ENCODE results near the gene EZR.
"Not testable (repeated sequence)": the region's sequence is repeated elsewhere in the genome, so short reads cannot be mapped to it uniquely, and the experiment has no call there.

Gene EZR

DNA sequence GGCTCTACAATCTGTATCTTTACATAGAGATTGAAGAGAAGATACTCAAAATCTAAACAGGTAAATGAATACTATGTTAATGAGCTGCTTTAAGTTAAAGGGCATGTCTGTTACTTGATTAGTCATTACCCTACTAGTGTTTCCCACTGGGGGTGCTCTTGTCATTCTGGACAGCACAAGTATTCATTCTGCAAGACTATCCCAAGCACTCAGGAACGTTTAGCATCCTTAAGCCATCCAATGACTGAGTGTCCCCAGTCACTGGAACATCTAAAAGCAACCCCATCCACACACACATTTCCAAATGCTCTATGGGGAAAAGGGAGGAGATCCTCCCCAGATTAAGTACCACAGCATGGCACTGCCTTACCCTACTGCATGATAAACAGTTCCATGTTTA is 25.7 kb downstream of the EZR start:
- peak; percentile 73 for DNase-seq

GRCh38 chr6:158792505-158792904 is 26.7 kb downstream of the EZR start:
- DNase-seq: not testable (repeated sequence)

GRCh38 chr6:158791274-158791855 is 27.8 kb downstream of the EZR start:
- no peak for DNase-seq

DNA sequence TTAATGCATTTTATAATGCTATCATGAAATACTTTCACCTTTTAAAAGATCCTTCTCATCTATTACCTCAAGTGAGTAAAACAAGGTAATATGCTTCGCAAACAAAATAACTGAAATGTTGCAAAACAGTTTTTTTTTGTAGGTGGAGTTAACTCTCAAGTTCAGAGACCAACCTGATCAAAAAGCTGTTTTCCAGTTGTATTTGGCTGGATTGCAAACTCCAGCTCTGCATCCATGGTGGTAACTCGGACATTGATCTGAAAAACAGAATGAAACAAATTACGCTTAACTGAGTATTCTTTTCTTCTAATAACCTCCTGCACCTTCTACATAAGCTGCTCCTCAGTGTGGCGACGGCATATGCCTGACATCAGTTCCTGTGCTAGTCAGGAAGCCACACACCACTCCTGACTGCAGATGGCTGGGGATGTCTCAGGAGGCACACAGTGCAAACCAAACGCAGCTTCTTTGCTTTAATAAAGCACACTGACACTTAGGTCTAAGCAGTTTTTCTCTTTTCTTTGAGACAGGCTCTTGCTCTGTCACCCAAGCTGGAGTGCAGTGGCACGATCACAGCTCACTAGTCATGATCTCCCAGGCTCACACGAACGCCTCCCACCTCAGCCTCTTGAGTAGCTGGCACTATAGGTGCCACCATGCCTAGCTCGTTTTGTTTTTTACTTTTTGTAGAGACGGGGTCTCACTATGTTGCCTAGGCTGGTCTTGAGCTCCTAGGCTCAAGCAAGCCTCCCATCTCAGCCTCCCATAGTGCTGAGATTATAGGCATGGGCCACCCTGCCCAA is 29.9 kb downstream of the EZR start:
- DNase-seq: no peak

GRCh38 chr6:158787395-158787794 is 31.8 kb downstream of the EZR start:
- no peak for DNase-seq

GRCh38 chr6:158786645-158787304 is 32.4 kb downstream of the EZR start:
- DNase-seq: no peak

GRCh38 chr6:158785036-158785435 is 34.1 kb downstream of the EZR start:
- DNase-seq: no peak

- no peak for DNase-seq
Observed at GRCh38 chr6:158784505-158784904, 34.7 kb downstream of the EZR start.

- no peak for DNase-seq
Observed at GRCh38 chr6:158783851-158784250, 35.3 kb downstream of the EZR start.

DNA sequence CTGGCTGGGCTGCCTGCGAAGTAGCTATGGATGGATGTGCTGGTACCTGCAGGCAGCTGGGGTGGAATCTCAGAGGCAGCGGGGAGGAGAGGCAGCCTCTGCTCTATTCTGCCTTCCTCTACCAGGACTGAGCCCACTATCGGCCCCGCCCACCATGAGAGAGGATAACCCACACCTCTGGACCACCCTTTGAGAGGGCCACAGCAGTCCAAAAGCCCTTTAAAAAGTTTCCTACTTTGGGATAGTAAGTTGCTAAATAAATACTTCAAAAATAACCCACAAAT is 36.1 kb downstream of the EZR start:
- no peak for DNase-seq

DNA sequence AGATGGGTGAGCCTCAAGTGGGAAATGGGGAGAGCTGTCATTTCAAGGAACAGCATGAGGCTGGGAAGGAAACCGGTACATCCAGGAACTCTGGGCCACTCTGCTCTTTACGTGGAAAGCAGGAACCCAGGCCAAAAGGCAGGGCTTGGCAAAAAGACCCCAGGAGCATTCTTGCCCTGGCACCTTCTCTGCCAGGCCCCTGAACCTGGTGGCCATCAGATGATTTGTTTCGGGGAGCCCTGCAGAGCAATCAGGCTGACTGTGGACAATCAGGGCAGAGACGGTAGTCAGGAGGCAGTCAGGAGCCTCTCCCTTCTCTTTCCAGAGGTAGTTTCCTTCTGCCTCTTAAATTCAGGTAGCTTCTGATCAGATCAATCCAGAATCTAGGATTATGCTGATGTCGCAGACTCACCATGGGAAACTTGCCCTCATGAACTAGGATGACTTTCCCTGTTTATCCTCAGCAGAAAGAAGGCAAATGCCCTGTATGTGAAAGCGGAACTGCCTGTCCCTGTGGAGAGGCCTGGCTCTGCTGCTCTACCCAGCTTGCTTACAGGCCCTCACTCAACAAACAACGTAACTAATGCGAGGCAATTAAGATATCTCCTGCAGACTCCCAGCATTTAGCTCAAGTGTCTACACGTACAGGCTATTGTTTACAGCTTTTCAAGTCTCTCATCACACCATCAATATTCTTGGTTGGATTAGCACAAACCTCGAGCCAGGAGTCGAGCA is 36.6 kb downstream of the EZR start:
- no peak for DNase-seq

DNA sequence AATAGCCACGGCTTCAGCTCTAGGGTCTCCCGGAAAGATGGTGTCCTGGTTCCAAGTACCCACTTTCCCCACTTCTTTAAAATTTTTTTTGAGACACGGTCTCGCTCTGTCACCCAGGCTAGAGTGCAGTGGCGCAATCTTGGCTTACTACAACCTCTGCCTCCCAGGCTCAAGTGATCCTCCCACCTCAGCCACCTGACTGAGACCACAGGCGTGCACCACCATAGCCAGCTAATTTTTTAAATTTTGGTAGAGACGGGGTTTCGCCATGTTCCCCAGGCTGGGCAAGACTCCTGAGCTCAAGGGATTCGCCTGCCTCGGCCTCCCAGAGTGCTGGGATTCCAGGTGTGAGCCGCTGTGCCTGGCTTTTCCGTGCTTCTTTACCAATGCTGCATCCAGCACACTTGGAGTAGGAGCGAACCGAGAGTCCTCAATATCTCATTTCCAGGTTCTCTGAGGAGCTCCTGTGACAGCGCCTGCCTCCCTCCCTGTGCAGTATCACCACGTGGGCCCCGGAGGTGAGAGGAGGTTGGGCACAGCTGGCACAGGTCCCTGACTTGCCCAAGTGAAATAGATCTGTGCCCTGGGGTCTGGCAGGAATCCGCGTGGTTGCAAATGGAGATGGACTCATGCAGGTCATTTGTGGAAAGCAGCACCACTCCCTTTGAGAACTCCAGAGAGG is 37.3 kb downstream of the EZR start:
- no peak for DNase-seq

GRCh38 chr6:158780988-158781691 is 38.0 kb downstream of the EZR start:
- DNase-seq: no peak

DNA sequence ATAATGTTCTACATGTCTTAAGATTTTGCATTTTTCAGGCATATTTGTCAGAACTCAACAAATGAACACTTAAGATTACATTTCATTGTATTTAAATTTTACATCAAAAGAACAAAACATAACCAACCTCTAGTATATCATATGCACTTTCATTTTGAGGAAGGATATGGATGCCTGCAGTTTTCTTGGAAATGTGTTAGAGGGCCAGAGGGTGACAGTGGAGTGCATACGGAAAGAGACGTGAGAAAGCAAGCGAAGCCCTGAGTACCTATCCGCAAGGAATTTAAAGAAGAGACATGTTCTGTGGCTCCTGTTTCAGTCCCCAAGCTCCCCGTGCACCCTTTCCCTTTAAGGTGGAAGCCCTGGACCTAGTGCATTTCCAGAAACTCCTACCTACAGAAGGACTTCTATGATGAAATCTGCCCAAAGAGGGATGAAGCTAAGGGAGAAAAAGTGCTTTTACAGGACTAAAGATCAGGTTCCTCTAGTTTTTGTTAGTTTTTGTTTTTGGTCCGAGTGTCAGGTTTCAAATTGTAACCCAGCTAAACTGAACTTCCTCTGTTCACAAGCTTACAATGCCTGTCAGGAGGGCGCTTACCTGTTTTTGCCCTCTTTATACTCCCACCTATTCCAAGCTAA is 38.8 kb downstream of the EZR start:
- DNase-seq: no peak

- no peak for DNase-seq
Observed at GRCh38 chr6:158778005-158778527, 41.1 kb downstream of the EZR start.

- DNase-seq: no peak
Observed at GRCh38 chr6:158777510-158777909, 41.7 kb downstream of the EZR start.

- DNase-seq: no peak
Observed at GRCh38 chr6:158776737-158777136, 42.4 kb downstream of the EZR start.

DNA sequence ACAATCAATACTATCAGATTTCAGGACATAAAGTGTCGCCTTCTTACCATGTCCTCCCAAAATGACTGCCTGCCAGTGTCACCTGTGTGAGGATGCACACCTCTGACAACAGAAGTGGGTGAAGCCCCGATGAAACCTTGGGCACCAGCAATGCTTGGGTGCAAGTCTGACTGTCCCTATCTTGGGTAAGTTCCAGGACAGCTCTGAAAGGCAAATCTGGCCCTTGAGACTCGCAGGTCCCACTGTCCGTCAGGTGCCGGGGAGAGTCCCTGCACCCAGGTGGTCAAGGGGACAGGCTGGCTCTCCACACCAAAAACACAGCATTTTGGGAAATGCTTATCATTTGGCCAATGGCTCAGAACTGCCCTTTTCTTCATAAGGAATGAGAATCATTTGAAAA is 43.3 kb downstream of the EZR start:
- no peak for DNase-seq

- DNase-seq: no peak
Observed at GRCh38 chr6:158774717-158775449, 44.3 kb downstream of the EZR start.

DNA sequence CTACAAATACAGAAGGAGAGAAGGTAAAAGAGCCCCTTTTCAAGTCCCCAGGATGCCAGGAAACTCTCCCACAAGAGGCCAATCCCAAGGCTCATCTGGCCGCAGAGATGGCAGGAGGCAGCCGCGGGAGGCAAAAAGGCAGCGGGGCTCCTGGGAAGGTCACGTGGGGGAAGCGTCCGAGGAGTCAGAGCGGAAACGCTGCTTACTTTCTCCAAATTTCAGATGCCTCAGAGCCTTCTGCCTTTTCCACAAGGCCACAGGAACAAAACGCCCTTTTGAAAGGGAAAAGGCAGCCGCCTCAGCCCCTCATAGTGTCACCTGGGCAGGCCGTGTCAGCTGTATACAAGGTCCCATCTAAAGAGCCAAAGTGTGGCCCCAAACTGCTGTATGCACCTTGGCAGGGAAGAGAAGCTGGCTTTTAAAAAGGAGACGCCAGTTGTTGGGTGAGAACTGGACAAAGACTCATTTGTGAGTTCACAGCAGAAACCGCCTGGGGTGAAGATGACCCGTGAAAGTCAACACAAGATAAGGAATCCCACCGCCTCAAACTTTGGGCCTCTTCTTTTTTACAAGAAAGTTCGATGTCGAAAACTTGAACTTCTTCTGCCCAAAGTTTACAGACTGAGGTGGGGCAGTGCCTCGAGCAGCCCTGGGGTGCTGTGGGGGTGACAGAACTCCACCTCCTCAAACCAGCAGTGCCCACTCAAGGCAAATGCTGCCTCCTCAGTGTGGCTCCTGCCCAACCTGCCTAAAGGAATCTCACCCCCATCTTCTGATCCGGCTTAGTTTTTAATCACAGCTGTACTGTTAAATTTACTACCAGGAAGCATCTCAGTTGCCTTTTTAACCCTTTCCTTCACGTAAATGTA is 45.4 kb downstream of the EZR start:
- no peak for DNase-seq
